Activated naive CD8-positive, alpha-beta T cell treated with anti-CD3 and anti-CD28 coated beads, Interleukin-2, amount 50 U/mL, for 16 hours (primary cell): ENCODE results near the gene INSIG2.

ENCODE experiments used
- DNase-seq: peaks from one replicate; pipeline ENCODE4 v3.0.0-alpha.2; 2020; ENCODE audit warnings: low read depth, low spot score

Gene INSIG2

GRCh38 chr2:118088051-118089024 is at the start of gene INSIG2:
TSS of gene INSIG2 (plus strand) at chr2:118088471. CDS start at chr2:118096557, 8,086 bp downstream.
- peak; percentile 81 for DNase-seq

GRCh38 chr2:118040891-118041290 is 47.4 kb upstream of the INSIG2 start:
- no peak for DNase-seq

- no peak for DNase-seq
Observed at GRCh38 chr2:118044103-118044716, 44.1 kb upstream of the INSIG2 start.

GRCh38 chr2:118044854-118045253 is 43.4 kb upstream of the INSIG2 start:
- no peak for DNase-seq

- no peak for DNase-seq
Observed at GRCh38 chr2:118045286-118045685, 43.0 kb upstream of the INSIG2 start.

- no peak for DNase-seq
Observed at GRCh38 chr2:118046634-118047210, 41.5 kb upstream of the INSIG2 start.

- no peak for DNase-seq
Observed at GRCh38 chr2:118047380-118047826, 40.9 kb upstream of the INSIG2 start.

GRCh38 chr2:118048401-118048800 is 39.9 kb upstream of the INSIG2 start:
- DNase-seq, result no peak

- no peak for DNase-seq
Observed at GRCh38 chr2:118049140-118049815, 39.0 kb upstream of the INSIG2 start.

GRCh38 chr2:118049816-118050140 is 38.5 kb upstream of the INSIG2 start:
- DNase-seq, result no peak

GRCh38 chr2:118050386-118050785 is 37.9 kb upstream of the INSIG2 start:
- no peak for DNase-seq

GRCh38 chr2:118050974-118051373 is 37.3 kb upstream of the INSIG2 start:
- DNase-seq, result no peak

GRCh38 chr2:118051826-118052358 is 36.4 kb upstream of the INSIG2 start:
- no peak for DNase-seq

- no peak for DNase-seq
Observed at GRCh38 chr2:118052474-118052873, 35.8 kb upstream of the INSIG2 start.

- no peak for DNase-seq
Observed at GRCh38 chr2:118053681-118054080, 34.6 kb upstream of the INSIG2 start.

GRCh38 chr2:118054213-118055008 is 33.9 kb upstream of the INSIG2 start:
- no peak for DNase-seq

- no peak for DNase-seq
Observed at GRCh38 chr2:118055512-118056164, 32.6 kb upstream of the INSIG2 start.

- DNase-seq, result no peak
Observed at GRCh38 chr2:118056165-118056534, 32.1 kb upstream of the INSIG2 start.

GRCh38 chr2:118056801-118057200 is 31.5 kb upstream of the INSIG2 start:
- DNase-seq, result no peak

GRCh38 chr2:118058951-118059350 is 29.3 kb upstream of the INSIG2 start:
- DNase-seq, result no peak
